Measurements from ENCODE around the gene TNRC18.

DNA sequence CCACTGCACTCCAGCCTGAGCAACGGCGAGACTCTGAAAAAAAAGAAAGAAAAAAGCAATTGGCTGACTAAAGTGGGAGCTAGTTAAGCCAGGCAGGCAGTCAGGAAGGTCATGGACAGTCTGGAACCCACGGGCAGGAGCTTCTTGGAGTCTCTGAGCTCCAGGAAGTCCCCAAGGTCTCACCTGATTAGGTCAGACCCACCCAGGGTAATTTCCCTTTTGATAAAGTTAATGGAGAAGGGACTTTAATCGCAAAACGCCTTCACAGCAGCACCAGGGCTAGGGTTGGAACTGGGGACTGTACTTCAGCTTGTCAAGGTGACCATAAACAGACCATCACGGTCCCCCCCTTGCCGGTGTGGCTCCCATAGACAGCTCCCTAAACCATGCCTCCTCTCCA lies 134.3 kb downstream of the TNRC18 start:
- TF ChIP-seq, protein P1, sequence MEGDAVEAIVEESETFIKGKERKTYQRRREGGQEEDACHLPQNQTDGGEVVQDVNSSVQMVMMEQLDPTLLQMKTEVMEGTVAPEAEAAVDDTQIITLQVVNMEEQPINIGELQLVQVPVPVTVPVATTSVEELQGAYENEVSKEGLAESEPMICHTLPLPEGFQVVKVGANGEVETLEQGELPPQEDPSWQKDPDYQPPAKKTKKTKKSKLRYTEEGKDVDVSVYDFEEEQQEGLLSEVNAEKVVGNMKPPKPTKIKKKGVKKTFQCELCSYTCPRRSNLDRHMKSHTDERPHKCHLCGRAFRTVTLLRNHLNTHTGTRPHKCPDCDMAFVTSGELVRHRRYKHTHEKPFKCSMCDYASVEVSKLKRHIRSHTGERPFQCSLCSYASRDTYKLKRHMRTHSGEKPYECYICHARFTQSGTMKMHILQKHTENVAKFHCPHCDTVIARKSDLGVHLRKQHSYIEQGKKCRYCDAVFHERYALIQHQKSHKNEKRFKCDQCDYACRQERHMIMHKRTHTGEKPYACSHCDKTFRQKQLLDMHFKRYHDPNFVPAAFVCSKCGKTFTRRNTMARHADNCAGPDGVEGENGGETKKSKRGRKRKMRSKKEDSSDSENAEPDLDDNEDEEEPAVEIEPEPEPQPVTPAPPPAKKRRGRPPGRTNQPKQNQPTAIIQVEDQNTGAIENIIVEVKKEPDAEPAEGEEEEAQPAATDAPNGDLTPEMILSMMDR (IDR thresholded peaks at IDR 0.05), result no peak
- no peak for TF ChIP-seq POLR2A (IDR thresholded peaks at IDR 0.05)

Measured in suprapubic skin (tissue), 3 donors.